SKM-1 treated with dmso at 0.1 percent for 144 hours (cell line): ENCODE results near the gene FAM163B.

Source experiments
- DNase-seq: peaks from one replicate; lab custom pipeline; 2025; ENCODE audit not compliant: unreplicated experiment; lab: John Stamatoyannopoulos, UW

Gene FAM163B

DNA sequence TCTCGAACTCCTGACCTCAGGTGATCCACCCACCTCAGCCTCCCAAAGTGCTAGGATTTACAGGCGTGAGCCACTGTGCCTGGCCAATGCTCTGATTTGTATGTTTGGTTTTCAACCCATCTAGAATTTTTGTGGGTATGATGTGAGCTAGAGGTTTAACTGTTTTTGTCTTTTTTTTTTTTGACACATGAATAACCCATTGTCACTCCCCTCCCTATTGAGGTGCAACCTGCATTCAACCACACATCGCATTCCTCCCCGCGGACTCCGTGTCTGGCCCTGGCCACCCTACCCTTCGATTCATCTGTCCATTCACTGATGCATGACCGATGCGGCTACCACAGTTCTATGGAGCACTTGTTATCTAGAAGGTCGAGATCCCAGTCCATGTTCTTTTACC, 9.5 kb upstream of the FAM163B start:
- no peak for DNase-seq

DNA sequence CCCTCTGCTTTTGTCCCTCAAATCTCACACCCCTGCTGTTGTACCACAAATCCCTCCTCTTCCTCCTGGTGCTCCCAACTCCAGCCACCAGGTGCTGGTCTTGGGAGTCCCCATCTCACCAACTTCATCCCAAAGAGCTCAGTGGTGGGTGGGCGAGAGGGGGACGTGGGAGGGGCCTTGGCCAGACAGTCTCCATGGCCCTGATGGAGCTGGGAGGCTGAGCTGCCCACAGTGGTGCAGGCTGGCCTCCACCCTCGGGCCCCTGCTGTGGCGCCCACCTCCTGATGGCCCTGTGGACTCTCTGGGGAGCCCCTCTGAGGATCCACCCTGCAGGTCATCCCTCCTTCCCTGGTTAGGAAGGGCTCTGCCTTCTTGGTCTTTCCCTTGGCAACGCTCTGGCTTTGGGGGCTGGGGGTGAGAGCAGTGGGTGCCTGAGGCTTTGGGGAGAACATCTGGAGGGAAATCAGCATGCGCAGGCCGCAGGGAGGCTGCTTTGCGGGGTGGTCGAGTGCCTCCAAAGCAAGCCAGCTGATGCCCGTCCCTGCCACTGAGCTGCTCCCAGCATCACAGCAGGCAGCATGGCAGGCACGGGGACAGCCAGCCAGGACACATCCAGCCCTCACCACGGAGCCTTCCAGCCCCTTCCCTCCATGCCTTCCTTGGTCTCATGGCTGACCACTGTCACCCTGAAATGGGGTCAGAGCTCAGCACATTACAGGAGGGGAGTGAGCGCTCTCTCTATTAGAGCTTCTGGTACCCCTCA, 7.6 kb upstream of the FAM163B start:
- no peak for DNase-seq

DNA sequence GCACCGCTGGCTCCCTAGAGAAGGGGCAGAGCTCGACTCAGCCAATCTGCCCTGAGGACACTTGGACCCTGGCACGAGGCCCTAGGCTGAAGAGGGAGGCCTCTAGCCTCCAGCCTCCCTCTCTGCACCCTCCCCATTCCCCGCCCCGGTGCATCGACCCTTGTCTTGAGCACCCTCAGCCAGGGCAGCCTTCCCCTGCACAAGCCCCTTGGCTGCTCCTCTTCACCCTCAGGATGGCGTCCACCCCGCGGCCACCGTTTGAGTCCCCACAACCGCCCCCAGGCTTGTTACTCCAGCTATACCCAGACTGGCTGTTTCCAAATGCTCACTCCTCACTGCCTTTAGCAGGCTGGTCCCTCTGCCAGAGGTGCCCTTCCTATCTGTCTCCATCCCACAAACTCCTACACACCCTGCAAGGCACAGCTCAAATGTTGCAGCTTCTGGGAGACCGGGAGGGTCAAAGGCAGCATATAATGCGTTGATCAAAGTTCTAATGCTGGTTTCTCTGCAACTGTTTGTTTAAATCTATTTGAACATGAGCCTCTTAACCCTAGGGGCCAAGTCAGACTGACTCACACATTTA, 6.5 kb upstream of the FAM163B start:
- no peak for DNase-seq

DNA sequence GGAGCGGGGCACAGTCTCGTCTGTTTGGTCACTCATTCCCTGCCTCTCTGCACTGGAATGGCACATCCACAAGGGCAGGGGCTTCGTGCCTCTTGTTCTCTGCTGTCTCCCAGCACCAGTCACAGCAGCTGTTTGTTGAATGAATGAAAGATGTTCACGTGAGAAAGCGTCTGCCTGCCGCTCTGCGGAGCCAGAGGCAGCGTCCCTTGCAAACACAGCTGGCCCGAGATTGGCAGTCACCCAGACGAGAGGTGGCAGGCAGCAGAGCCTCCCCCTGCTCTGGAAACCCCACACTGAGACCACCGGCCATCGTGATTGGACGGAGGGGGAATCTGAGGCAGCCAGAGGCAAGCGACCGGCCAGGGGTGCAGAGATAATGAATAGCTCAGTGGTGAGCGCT, 6.0 kb upstream of the FAM163B start:
- no peak for DNase-seq

DNA sequence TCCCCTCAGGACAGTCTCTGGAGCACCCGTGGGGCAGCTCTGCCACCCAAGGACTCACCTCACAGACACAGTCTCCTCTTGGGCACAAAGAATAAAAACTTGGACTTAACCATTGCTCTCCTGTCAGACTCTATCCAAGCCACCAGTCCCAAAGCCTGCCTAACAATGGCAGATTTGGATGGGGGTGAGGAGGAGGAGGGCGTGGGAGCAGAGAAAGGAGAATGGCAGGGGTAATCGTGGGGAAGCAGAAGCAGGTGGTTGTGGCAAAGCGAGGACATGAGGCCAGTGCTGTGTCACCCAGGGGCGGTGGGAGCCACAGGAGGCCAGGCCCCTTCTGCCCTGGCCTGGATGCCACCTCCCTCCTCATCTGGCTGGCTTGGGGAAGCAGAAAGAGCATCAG, 5.5 kb upstream of the FAM163B start:
- no peak for DNase-seq

DNA sequence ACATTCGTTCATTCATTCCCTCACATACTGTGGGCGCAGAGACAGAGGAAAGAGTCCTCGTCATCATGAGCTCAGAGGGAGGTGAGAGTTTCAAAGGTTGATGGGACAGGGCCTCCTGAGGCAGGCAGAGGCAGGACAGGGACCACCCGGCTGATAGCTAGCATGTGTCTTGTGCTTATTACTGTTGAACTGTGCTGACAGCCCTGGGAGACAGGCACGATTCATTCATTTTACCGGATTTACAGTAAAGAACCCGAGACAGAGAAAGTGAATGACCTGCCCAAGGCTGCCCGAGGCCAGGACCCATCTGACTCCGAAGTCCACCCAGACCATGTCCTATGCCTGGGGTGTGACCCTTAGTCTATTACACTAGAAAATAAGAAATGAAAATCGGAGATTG, 4.9 kb upstream of the FAM163B start:
- no peak for DNase-seq

DNA sequence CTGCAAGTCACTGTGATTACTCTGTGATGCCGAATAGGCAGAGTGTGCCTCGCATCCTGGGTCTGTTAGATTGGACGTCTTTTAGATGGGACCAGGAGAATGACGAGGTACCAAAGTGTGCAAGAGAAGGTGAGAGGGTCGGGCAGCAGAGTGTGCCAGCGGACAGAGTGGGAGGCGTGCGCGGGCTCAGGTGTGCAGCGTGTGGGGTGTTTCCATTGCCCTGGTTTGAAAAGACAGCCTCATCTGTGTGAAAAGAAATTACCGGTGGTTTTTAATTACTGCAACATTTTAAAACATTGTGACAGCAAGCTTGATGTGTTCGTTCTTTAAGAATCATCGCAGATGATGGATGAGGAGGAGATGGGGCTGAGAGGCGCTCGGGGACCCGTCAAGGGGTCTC, 4.2 kb upstream of the FAM163B start:
- DNase-seq: no peak

DNA sequence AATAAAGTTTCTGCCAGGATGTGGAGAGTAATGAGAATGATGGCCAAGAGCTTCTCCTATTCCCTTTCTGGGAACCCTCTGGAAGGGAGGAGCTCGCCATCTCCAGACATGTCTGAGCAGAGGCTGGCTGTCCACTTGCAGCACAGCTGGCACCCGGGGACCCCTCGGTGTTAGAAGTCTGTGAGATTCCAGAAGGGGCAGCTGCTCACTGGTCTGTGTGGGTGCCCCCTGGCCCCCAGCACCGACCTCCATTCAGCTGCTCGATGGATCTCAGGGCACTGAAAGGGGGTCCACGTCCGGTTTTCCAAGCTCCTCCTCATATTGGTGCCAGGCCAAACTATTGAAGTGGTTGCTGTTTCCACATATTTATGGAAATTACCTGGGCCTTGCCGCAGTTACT, 3.6 kb upstream of the FAM163B start:
- no peak for DNase-seq

DNA sequence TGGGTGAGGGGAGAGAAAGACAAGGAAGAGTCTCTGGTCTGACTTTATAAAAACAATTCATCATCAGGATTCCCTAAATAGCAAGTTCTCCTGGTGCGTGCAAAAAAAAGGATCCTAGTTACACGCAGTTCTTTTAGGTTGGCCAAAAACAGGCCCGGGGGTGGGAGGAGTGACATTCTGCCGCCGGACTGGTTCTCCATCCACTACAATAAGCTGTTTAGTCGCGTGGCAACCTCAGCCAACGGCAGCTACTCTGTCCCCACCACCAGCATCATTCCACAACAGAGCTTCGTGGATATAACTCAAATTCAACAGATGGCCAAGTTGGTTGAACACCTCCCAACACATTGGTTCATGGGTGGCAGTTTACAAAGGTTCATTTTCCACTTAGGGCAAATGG, 2.9 kb upstream of the FAM163B start:
- no peak for DNase-seq

DNA sequence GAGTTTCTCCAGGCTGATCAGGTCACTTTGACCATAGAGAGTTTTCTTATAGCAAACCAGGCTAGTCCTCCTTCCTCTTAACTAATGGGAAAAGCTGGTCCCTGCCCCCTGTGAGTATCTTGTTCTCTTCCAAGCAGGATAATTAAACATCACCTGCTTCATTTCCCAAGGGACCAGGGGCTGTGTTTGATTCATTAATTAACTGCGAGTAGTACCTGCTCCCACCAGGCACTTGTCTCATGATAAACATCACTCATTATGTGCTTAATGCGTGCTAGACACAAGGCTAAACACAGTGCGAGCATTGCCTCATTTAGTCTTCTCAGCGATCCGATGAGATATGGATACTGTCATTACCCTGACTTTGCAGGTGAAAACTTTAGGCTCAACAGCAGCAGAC, 1.7 kb upstream of the FAM163B start:
- DNase-seq: no peak

DNA sequence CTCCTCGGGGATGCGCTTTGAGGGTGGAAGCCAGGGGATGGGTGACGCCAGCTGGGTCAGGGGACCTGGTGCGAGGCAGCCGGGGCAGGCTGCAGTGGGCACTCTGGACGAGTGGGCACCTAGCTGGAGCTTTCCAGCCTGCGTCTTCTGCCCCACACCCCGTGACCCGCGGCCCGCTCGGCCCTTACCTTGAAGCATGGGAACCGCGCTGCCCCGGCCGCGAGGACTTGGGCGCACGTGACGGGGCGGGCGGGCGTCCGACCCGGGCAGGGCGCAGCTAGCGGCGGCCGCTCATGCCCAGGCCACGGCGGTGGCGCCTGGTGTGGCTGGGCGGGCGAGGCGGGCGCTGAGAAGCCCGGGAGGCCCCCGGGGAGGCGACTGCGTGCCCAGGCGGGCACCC, 300 bp downstream of the FAM163B start:
- DNase-seq: no peak

DNA sequence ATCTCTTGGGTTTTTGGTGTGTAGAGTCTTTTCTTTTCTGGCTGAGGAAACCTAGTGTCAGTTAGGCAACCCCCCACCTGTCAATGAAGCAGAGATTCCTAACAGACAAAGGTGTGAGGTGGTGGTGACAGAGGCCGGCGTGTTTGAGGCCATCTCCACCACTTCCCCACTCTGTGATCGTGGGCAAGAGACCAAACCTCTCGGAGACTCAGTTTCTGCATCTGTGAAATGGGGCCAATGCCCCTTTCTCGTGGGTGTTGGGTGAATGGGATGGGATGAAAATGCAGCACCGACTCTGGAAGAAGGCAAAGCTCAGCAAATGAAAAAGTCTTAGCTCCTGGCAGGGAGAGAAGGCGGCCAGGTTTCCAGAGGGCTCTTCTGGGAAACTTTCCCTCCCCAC, 807 bp downstream of the FAM163B start:
- DNase-seq: no peak

DNA sequence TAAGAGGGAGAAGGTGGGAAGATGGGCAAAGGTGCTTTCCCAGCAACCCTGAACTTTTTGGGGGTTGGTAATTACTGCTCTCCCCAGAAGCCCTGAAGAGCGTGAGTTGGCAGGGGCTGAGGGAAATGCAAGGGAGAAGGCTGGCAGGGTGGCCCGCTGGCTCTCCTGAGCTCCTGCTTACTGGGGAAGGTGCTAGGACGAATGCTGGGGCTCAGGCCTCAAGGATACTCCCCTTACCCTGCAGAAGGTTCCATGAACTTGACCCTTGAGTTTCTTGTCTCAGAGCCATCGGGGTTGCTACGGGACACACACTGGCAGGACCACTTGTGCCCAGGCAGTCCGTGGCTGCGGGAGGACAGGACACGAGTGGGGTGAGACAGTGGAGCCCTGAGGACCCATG, 1.2 kb downstream of the FAM163B start:
- no peak for DNase-seq

DNA sequence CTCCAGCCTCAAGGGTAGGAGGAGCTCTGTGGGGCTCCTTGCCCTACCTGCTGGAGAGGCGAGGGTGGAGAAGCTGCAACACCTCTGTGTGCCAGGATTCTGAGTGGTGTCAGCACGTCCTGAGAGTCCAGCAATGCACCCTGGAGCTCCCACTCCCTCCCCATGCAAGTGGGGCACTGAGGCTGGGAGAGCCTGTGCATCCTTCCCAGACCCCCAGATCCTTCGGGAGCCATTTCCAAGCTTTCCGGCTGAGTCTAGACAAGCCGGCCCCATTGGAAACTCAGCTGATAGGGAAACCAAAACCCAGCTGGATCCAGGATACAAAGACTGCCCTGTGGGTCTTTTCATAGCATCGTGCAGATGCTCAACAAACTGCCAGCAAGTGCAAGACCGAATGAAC, 1.8 kb downstream of the FAM163B start:
- no peak for DNase-seq

DNA sequence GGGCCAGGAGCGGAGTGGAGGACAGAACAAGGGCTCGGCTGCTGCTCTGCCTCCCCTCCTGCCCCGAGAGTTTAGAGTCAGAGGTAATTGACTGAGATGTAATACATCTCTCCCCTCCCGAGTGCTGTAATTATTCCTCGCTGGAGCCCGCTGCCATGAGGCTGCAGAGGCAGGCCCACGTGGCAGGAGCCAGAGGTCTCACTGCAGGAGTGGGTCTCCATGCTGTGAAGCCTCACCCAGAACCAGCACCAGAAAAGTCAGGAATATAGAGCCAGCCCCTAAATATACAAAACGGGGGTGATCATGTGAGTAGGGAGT, 2.5 kb downstream of the FAM163B start:
- DNase-seq: no peak

DNA sequence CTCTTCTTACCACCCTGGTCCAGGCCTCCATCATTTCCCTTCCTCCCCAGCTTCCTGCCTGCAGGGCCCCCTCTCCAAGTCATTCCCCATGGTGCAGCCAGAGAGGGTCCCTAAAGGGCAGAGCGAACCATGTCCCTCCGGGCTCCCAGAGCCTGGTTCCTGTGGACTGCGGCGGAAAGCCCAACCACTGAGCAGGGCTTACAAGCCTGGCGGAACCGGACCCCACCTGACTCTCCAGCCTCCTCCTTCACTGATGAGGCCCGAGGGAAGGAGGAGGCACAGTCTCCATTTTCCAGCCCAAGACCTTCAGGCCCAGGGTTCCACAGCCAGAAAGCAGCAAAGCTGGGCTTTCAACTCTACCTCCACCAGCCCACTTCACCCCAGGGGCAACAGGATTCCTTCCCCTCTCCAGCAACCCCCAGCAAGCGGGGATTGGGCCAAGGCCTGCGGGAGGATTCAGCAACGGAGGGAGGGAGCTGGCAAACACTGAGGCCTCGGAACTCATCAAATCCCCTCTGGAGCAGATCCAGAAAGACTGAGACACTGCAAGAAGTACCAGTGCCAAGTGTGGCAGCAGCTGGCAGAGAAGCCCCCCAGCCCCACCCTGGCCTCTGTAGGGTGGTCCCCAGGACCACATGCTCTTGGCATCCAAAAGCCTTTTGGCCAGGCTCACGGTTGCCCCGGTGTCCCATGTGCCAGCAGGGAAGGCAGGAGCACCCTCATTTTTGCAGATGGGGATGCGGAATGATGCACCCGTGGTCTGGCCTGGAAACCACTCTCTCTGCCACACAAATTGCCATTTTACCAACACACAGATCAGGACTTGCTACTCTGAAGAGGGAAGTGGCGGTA, 3.1 kb downstream of the FAM163B start:
- DNase-seq: no peak

DNA sequence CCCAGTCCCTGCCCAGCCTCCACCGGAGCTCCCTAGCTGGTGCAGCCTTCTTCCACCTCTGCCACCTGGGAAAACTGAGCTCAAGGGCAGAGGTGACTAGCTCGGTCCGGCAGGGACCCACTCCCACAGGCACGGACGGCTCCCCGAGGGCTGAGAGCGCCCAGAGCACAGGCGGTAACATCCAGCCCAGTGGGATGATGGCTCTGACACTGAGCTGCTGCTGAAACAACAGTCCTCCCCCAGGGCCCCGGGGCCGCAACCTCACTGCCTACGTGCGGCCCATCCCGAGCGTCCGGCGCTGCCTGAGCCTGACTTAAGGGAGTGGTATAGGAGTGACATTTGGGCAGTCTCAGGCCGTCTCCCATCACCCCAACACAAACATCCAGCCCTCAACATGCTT, 3.7 kb downstream of the FAM163B start:
- no peak for DNase-seq

DNA sequence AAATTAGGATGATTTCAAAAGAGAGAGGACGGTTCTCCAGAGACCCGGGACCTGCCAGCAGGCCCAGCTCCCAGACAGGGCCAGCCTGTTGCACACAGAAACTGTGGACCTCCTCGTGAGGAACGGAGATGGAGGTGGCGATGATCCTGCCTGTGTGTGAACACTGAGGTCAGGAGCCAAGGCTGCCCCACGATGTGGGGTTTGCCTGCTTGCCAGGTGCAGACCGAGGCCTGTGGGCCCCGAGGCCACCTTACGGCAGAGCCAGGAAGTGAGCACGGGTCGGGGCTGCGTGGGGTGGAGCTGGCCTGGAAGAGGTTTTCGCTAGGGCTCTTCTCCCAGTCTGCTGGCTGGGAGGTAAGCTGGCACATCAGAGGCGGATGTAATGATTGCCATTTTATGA, 4.3 kb downstream of the FAM163B start:
- no peak for DNase-seq

DNA sequence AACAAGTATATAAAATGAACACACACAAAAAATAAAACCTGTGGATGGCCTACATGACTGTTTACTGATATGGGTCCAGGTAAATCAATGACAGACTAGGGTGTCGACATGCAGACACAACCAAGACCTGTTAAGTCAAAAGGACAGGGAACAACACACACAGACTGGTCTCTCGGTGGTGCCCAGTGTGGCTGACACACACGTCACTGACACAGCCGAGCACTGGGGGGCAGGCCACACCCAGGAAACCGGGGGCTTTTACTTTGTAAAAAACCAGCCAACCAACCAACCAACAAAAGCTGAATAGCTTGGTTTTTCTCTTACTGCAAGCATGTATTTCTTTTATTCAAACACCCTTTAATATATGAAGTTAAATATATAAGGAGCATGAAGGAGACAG, 5.0 kb downstream of the FAM163B start:
- DNase-seq: no peak

DNA sequence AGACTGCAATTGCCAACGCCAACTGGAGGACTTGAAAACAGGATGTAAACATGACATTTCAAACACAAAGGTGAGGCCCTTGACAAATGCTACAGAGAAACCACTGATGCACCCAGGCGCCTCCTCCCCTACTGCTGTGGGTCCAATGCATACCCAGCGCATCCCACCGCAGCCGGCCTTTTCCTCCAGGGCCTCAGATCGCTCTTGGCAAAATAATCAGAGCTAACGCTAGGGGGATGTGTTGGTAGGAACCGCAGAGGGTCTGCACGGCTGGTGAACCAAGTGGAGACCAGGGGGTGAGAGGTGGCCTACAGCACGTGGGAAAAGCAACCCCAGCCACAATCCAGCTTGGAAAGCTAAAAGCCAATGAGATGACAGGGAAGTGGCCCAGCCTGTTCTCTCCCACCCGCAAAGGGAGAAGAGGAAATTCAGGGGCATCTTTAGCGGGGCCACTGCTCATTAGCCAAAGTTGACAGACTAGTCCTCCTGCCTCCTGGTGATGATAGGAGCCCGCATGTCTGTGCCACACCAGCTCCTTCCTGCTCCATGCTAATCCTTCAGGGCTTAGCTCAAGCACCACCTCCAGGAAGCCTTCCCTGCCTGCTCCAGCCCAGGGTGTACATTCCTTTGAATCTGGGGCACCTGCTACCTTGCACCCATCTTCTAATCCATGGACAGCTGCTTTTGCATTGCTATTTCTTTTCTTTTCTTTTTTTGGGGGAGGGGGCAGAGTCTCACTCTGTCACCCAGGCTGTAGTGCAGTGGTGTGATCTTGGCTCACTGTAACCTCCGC, 5.9 kb downstream of the FAM163B start:
- no peak for DNase-seq

DNA sequence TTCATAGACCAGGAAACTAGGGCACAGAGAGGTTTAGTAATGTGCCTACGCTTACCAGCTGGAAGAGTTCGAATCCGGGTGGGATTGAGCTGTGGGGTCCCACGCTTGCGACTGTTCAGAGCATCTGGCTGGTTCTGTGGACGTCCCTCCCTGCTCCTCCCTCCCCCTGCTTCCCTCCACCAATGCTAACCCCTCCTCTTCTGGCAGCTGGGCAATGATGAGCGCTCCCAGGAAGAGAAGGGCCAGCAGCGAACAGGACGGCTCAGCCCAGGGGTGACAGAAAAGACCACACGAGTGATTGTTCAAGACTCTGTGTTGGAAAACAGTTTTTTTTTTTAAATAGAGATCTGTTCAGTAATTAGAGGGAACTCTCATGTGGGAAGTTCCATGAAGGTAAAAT, 6.9 kb downstream of the FAM163B start:
- no peak for DNase-seq

DNA sequence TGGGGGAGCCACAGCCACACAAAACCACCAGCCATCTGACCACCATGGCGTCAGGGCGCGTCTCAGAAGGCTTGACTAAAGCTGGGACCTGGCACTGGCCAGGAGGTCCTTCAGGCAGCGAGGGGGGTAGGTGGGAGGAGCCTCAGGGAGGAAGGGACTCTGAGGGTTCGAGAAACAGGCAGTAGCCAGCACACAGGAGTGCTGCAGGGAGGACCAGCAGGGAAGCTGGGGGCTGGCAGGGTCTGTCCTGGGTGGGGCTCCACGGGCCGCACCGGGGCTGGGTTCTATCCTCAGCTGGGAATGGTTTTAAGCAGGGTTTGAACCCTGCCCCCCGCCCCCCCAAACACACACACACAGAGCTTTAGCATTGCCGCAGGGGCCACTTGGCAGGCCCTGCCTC, 7.4 kb downstream of the FAM163B start:
- DNase-seq: no peak
